Fibroblast of skin of back (primary cell): ENCODE measurements around the gene NUMBL.

Source experiments
- DNase-seq: peaks from one replicate; pipeline ENCODE4 v3.0.0-alpha.2; 2013

Gene NUMBL

DNA sequence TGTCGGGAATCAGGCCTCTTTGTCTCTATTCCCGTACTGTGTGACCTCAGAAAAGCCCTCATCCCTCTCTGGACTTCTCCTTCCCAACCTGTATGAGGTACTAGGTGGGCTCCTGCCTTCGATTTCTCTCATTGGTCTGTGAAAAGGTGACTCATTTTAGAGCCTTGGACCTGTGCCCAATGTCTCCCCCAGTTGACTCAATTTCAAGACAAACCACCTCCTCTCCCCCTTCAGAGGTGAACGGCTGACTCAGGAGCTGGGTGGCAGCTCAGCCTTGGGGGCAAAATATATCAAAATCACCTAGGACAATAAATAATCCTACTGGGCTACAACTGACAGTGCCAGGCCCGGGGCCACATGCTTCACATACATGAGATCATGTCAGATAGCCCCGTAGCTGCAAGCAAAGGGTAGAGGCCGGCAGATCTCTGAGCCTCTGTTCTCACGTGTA lies 25.6 kb upstream of the NUMBL start:
- no peak for DNase-seq

DNA sequence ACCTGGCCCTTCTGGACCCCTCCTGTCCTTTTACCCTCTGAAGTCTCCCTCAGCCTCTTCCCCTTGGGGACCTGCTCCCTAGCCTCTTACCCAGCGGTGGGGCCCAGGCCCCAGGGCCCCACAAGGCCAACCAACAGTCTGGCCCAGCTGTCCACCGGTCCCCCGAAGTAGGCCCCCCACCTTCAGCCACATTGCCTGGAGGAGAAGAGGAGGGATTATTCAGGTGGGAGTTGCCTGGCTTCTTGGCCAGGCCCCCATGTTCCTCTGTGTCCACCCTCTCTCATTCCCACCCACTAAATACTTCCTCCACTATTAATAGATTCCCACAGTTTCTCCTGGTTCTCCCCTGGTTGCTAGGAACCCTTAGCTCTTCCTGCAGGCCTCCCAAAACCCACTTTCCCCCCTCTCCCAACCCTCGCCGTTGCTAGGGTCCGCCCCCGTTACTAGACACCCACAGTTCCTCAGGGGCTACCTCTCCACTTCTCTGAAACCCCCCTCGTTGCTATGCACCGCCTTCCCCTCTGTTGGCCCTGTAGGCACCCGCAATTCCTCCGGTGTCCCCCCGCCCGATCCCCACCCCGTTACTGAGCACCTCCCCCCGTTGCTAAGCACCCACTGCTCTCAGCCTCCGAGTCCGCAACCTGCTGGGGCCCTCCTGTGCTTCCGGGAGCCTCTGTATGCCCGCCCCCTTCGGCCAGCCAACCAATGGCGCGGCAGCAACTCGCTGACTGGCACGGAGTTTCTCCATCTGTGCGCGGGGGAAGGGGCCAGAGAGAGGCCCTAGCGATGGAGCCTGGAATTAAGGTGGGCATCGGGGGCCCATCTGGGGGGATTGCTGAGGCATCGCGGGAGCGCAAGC lies 24.2 kb upstream of the NUMBL start:
- DNase-seq: peak; percentile 88

DNA sequence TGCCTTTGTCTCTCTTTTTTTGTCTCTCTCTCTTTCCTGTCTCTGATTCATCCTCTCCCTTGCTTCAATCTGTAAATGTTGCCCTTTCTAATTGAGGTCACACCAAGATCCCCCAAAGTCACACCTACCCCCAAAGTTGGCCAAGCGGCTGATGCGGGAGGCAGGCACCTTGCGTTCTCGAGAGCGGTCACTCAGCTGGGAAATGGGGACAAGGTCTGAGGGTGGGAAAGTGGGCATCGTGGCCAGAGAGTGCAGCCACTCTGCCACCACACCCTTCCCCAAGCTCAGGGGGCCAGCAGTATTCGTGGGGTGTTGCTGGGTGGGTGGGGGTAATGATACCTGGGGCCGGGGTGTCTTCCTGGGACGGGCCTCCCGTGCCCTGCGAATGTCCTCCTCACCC lies 23.5 kb upstream of the NUMBL start:
- DNase-seq: no peak

DNA sequence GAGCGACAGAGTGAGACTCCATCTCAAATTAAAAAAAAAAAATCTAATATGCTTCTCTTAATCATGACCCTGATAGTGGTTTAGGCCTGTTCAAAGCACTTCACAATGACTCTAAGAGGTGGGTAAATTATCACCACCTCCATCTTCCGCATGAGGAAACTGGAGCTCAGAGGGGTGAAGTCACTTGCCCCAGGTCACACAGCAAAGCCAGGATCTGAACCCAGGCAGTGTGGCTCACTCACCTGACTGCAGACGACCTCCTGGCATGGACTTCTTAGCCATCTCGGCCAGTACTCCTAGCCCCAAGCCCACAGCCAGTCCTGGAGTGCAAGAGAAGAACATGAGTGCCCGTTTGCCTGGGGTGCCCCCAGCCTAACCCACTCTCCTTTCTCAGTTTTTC lies 19.4 kb upstream of the NUMBL start:
- no peak for DNase-seq

DNA sequence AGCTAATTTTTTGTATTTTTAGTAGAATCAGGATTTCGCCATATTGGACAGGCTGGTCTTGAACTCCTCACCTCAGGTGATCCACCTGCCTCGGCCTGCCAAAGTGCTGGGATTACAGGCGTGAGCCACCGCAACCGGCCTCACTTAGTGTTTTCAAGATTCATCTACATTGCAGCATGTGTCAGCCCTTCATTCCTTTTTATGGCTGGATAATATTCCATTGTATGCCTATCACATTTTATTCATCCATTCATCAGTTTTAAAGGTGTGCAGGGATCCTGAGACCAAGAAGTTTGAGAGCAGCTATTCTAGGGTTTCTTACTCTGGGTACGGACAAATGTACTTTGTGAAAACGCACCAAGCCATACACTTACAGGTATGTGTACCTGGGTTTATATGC lies 17.2 kb upstream of the NUMBL start:
- DNase-seq: no peak

DNA sequence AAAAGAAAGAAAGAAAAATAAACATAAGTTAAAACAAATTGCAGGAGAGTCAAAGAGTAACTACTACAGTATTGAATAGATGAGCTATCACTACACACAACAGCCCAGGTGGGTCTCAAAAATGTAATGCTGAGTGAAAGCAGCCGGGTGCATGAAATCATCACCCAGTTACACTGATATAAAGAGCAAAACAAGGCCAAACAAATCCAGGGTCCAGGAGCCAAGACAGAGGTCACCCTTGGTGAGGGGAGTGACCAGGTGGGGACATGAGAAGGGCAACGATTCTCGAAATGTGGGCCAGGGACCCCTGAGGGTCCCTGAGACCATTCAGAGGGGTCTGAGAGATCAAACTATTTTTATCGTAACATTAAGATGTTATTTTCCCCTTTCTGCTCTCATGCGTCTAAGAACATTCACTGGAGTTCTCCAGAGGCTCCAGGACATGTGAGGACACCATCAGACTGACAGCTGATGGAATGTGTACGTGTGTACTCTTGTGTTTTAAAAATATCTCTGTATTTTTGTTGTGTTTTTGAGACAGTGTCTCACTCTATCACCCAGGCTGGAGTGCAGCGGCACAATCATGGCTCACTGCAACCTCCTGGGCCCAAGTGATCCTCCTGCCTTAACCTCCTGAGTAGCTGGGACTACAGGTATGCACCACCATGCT lies 15.6 kb upstream of the NUMBL start:
- no peak for DNase-seq

DNA sequence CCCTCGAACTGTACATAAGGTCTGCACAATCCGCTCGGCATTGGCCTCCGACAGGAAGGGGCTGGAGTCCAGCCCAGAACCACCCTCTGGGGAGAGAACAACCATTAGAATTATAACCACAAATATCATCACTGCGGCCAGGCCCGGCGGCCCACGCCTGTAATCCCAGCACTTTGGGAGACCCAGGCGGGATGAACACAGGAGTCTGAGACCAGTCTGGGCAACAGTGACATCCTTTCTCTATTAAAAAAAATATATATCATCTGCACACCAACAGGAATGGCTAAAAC lies 14.9 kb upstream of the NUMBL start:
- DNase-seq: no peak

DNA sequence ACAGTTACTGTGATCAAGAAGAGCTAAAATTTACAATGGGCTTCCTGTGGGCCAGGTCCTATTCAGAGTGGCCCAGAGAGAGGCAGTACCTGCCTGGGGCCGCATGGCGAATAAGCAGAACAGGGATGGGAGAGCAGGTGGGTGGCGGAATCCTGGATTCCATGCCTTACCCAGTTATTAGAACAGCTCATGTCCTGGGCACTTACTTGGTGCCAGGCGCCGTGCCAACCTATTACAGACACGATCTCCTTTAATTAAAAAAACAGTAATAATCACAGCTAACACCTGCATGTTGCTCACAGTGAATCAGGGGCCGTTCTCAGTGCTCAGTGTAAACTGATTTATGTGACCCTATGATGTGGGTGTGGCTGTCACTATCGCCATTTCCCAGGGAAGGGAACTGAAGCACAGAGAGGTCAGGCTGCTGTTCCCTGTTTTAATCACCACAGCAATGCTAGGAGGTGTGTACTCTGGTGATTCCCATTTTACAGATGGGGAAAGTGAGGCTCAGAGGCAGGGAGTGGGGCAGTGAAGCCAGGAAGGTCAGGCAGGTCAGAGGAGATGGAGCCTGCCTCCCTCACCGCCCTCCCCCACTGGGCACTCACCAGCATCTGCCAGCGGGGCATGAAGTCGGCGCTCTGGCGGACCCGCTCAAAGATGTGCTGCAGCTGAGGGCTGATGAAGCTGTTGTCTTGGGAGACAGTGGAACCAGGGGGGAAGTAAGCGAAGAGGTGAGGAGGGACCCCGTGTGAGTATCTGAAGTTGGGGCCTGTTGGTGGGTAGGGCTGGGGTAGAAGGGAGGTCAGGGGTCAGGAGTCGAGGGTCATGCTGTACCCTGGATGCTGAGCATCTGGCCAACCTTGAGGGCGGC lies 14.3 kb upstream of the NUMBL start:
- DNase-seq: no peak

DNA sequence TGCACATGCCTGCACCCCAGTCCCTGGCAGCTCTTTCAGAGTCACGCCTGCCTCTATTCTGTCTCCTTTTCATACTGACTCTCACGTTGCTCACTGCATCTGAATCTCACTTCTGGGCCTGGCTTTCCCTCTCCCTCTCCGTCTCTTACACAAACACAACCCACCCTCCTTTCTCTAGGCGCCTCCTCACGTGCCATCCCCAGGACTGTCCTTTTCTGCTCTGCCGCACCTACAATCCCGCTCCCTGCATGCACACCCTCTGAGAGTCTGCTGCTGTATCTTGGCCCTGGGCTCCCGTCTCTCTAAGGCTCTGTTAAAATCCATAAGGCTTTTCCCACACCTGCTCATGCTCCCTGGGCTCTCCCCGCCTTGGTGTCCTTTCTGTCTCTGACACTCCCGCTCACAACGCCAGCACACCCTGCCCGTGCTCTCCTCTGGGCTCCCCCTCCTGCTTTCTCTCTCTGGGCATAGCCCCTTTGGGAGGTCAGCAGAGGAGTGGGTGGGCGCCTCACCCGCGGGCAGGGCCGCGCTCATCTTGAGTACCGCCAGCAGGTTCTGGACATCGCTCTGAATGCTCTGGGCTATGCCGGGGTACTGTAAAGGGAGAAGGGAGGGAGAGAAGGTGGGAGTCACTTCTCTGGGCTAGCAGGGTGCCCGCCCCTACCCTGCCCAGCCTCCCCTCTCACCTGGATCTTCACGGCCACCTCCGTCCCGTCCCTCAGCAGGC lies 12.7 kb upstream of the NUMBL start:
- no peak for DNase-seq

DNA sequence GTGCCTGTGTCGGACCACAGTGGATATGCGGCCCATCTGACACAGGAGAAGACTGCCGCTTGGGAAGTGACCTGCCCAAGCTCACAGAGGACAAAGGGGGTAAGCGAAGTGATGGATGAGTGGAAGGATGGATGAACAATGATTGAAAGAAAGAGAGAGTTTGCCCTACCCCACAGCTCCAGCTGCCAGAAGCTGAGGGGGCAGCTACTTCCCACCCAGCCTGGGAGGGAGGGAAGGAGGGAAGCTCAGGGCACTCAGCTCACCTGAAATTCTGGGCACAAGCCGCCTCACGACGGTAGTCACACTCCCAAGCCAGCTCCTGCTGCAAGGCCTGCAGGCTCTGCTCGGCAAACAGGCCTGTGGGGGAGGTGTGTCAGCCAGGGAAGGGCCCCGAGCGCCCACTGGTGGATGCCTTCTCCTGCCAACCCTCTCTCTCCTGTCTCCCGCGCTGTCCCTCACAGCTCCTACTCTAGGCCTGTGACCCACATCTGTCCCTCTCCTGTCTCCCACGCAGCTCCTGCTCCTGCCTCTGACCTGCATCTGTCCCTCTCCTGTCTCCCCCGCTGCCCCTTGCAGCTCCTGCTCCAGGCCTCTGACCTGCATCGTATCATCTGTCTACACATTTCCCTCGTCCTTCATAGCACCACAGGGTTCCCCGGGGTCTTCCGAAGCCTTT lies 12.0 kb upstream of the NUMBL start:
- no peak for DNase-seq

DNA sequence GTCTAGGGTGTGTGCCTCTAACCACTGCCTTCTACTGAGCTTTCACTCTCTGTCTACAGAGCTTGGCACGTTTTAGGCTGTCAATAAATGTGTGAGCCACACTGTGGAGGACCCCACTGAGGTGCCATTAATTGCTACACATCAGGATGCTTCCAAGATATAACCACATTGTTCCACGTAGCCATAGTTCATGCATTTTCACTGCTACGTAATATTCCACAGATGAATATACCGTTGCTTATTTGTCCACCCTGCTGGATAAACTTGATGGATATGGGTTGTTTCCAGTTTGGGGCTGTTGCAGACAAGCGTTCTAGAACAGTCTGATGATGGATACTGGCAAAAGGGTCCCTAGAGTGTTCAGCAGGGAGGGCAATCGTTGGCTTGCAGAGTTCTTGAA lies 11.3 kb upstream of the NUMBL start:
- no peak for DNase-seq

DNA sequence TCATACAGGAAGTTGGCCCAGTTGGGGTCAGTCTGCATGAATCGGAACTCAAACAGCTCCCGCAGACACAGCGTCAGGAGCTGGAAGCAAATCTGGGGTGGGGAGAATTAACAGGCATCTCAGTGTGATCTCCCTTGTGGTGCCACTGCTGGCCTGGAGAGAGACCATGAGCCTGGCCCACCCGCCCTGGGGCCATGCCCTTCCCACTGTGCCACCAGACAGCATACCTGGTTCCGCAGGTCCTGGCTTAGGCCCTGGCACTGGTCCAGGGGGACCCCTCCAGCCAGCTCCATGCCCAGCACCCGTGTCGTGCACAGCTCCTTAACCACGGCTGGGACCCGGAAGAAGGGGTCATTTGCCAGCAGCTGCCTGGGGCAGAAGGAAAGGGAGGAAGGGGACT lies 9.6 kb upstream of the NUMBL start:
- DNase-seq: no peak

DNA sequence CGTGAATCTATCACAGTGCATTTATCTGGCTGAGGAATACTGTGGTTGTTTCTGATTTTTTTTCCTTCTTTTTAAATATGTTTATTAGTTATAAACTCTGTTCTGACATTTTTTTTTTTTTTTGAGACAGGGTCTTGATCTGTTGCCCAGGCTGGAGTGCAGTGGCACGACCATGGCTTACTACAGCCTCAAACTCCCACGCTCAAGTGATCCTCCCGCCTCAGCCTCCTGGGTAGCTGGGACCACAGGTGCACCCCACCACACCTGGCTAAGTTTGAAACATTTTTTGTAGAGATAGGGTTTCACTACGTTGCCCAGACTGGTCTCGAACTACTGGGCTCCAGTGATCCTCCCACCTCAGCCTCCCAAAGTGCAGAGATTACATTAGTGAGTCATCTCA lies 6.6 kb upstream of the NUMBL start:
- DNase-seq: no peak

DNA sequence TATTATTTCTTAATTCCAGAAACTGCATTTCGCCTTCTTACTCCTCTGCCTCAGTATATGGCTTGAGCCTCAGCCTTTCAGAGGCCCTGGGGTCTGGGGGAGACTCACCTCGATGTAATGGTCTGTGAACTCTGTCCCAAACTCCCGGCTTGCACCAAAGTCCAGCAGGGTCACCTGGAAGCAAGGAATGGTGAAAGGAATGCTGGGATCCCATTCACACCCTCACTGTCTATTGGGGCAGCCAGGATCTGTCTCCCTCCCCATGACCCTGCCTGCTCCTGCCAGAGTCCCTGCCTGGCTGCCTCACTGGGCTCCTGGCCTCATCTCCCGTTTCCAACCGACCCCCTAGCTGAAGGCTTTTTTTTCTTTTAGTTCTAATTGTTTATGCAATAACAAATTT lies 5.4 kb upstream of the NUMBL start:
- no peak for DNase-seq

DNA sequence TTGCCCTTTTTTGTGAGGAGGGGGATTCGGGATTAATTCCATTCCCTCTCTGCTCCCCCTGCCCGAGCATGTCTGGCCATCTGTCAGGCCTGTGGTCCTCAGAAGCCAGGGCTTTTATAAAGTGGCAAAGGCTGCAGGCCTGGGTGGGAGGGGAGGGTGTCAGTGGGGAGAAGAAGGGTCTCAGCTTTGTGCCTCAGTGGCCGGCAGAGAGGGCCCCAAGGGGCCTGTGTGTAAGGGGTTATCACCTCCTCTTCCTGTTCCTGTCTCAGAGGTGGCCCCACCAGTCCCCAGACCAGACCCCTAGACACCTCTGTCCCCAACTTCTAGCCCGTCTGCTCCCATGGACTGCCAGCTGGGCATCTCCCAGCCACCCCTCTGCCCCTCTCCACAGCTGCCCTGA lies 3.4 kb upstream of the NUMBL start:
- no peak for DNase-seq

DNA sequence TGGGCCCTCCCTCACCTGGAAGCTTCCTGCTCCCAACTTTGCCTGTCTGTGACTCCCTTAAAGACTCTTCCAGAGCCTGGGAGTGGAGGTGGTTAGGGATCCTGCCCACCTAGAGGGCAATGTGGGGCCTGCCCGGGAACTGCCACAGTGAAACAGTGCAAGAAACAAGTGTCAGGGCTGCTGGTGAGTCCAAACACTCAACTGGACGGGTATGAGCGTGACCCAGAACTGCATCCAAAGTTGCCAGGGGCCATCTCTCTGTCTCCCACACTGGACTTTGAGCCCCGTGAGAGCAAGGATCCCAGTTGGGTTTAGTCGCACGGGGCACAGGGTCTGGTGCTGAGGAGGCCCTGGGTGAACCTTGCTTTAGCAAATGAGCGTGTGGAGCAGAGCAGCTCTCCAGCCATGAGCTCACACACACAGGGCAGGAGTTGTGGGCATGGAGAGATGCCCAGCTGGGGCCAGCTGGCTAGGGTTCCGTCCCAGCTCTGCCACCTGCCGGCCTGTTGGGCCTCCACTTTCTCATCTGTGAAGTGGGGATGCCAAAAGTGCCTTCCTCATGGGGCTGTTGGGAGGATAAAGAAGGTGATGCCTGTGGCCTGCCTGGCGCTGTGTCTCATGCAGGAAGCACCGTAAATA lies 2.8 kb upstream of the NUMBL start:
- no peak for DNase-seq

DNA sequence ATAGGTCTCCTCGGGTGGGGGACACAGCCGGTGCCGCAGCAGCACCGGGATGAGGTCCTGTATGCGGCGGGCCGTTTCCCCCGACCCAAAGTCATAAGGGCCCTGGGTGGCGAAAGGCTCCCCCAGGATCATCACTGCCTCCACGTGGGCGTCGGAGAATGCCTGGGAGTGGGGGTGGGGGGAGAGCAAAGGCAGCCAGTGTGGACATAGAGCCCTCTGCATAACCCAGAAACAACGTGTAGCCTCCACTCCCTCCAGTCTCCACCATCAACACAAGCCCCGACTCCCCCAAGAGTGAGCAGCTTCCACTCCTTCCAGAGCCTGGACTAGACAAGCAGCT lies 1.7 kb upstream of the NUMBL start:
- no peak for DNase-seq

DNA sequence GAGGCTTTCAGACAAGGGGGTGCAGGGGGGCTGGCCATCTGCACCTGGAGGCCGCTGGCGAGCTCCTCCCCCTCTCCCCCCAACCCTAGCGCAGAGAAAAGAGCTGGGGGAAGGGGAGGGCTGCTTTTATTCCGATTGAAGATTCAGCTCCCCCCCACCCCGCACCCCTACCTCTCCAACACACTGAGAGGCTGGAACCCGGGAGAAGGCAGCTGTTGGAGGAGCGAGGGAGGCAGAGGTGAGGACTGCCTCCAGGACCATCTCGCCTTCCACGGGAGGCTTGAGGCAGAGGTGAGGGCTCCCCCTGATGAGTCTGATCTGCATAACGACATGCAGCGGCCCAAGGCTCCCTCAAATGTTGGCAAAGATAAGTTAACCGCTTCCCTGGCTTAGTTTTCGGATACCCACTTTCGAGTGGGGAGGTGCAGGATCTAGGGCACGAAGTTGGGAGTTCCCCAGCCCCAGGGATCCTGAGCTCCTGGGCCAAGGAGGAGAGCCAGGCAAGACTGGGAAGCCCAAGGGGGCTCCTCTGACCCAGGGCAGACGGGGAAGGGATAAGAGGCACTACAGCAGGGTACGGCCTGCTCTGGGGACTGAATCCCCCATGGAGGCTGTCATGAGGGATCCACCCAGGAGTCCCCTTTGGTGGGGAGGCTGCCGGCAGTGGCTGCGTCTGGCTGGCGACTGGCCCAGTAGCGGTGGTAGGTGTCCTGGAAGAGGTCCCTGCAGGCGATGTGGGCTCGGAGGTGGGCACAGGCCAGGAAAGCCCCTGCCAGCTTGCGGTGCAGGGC lies 1.2 kb upstream of the NUMBL start:
- no peak for DNase-seq

DNA sequence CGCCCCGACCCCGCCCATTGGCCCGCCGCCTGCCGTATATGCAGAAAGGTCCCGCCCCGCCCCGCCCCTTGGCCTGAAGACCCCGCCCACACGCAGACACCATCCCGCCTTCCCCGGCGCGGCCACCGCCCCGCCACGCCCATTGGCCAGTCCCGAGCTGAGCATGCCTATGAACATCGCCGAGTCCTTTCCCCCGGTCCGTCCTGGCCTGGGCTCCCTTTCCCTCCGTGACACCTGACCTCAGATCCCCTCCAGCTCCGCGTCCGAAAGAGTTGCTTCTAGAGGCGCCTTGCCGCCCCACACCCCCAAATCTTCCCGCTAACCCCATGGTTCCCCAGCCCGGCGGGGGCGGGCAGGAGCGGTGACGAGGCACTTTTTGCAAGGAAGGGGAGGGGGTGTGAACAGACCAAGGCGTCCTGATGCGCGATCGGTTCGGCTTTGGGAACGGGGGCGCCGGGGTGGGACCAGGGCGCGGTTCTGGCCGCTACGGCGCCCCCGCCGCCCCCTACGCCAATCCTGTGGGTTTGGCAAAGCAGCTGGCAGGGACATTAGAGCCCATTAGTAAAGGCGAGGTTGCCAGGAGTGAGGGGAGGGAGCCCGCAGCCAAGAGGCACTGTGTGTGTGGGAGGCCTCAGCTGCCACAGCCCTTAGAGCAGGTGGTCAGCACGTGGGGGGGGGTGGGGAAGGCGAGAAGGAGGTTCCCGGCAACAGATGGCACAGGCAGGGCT lies 406 bp upstream of the NUMBL start:
- DNase-seq: peak; percentile 88

DNA sequence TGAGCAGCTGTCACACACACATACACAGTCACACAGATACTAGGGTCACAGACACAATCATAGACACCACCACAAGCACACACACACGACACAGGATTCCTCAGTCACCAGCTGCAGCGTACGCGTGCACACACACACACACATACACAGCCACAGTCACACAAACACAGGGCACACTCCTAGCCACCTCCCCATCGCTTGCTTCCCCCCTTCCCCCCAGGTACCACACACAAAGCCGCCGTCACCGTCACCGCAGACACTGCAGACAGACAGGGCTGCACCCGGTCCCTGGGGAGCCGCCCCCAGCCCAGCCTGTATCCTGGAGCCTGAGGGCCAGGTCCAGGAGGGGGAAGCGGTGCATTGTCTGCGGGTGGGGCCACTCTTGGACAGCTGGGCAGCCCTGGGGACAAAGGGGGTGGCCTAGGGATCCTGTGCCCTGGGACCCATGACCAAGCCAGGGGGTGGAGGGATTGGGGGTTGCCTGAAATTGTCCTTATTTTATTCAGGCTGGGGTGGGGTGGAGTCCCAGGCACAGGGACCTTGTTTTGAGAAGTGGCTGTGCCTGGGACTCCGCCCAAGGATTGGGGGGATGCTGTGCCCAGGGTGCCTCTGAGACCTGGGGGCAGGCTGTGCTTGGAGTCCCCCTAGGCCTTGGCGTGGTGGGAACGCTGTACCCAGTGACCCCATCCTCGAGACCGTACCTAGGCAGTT lies 957 bp downstream of the NUMBL start:
- peak; percentile 27 for DNase-seq
